ENCODE results near the gene AKR1C1. TPM values are rescaled to one million over a fixed set of nuclear protein-coding genes. Genes with fewer than 3 reads are reported as not detected.
"Not testable (repeated sequence)": the region's sequence is repeated elsewhere in the genome, so short reads cannot be mapped to it uniquely, and the experiment has no call there.

The AKR1C1 gene
- polyA plus RNA-seq (2013, experiment 1 of 2), result 2.8 TPM
- polyA plus RNA-seq (2013, experiment 2 of 2), result 3.8 TPM

- not testable (repeated sequence) for H3K27me3 ChIP-seq (ENCODE audit: control insufficient read depth in 3 of 3, insufficient read depth in 3 of 3, low read depth in 1 of 3, low read length in 3 of 3); H3K36me3 ChIP-seq (replicated peaks in 1 of 2; ENCODE audit: control insufficient read depth in 2 of 2, insufficient read depth in 2 of 2, low read length in 2 of 2); H2AK5ac ChIP-seq (ENCODE audit: low read depth, low read length); H2BK12ac ChIP-seq (ENCODE audit: low read length); H2BK15ac ChIP-seq (ENCODE audit: low read length); H3K4ac ChIP-seq (ENCODE audit: low read length); H3K23ac ChIP-seq (ENCODE audit: low read depth, low read length, poor library complexity); H4K8ac ChIP-seq (ENCODE audit: low read depth, low read length); H3K4me3 ChIP-seq (ENCODE audit: low read length in 2 of 2); H4K91ac ChIP-seq (ENCODE audit: low read depth, low read length, poor library complexity); DNase-seq (ENCODE audit: low spot score); H2AFZ ChIP-seq (ENCODE audit: low read length); H3K18ac ChIP-seq (ENCODE audit: low read length); H3K9me3 ChIP-seq (replicated peaks in 1 of 2; ENCODE audit: control insufficient read depth in 2 of 2, insufficient read depth in 1 of 2, low read depth in 1 of 2, low read length in 2 of 2); H3K27ac ChIP-seq (replicated peaks; ENCODE audit: low read length); H3K14ac ChIP-seq (ENCODE audit: low read length); H3K9ac ChIP-seq (ENCODE audit: low read depth, low read length, poor library complexity); H3K4me1 ChIP-seq (ENCODE audit: control insufficient read depth in 2 of 2, insufficient read depth in 1 of 2, low read depth in 1 of 2, low read length in 2 of 2); H3K79me1 ChIP-seq (ENCODE audit: low read depth, low read length); H2BK120ac ChIP-seq (ENCODE audit: low read depth, low read length); H3K4me2 ChIP-seq (ENCODE audit: insufficient read depth, low read length, poor library complexity, severe bottlenecking); H2BK5ac ChIP-seq (ENCODE audit: low read length)
- no CpG with 5 or more reads among the region's 7 CpGs for WGBS, 2 donors (ENCODE audit: extremely low coverage in 2 of 2, insufficient read length in 2 of 2, insufficient replicate concordance in 1 of 2)
Measured at GRCh38 chr10:4962876-4963814, at the start of gene AKR1C1. Gene AKR1C1, plus strand, starts transcription at chr10:4963415. Its CDS starts 30 bp downstream, at chr10:4963445.

DNA sequence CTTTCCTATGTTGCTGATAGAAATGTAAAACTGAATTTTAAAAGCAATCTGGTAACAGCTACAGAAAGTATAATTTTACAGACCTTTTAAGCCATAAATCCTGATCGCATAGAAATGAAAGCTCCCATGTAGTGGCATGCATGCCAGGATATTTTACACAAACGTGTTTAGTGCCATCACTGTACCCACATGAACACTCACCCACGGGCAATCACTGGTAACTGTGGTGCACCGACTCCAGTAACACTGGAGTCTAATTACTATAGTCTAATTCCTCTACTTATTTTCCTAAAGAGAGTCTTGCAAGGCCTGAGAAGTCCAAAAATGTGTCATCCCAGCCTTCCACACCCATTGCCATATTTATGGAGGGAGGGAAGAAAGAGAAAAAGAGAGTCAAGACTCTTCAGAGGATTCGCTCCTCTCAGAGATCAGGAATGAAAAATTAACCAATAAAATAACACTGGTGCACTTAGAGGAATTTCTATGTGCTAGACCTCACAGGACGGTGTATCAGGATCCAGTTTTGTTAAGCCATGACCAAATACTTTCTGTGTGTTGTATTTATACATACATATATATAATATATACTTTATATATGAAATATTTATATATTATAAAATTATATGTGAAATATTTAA lies 48.9 kb upstream of the AKR1C1 start:
- no CpG with 5 or more reads among the region's 6 CpGs for WGBS, 2 donors (ENCODE audit: extremely low coverage in 2 of 2, insufficient read length in 2 of 2, insufficient replicate concordance in 1 of 2)
- Histone ChIP-seq H4K8ac (ENCODE audit: low read depth, low read length) (no peak overlapping the region), H3K18ac (ENCODE audit: low read length) (no peak overlapping the region), H3K4me2 (ENCODE audit: insufficient read depth, low read length, poor library complexity, severe bottlenecking) (no peak overlapping the region), H3K4ac (ENCODE audit: low read length) (no peak overlapping the region), H2BK15ac (ENCODE audit: low read length) (no peak overlapping the region), H2AK5ac (ENCODE audit: low read depth, low read length) (no peak overlapping the region), H3K9ac (ENCODE audit: low read depth, low read length, poor library complexity) (no peak overlapping the region), H4K91ac (ENCODE audit: low read depth, low read length, poor library complexity) (no peak overlapping the region), H3K9me3 (replicated peaks in 1 of 2; ENCODE audit: control insufficient read depth in 2 of 2, insufficient read depth in 1 of 2, low read depth in 1 of 2, low read length in 2 of 2) (peaks cover 0 to 6% of the 10 kb centered on the region in 2 donors), H2BK12ac (ENCODE audit: low read length) (no peak overlapping the region), H3K27me3 (ENCODE audit: control insufficient read depth in 3 of 3, insufficient read depth in 3 of 3, low read depth in 1 of 3, low read length in 3 of 3) (no peaks in the 10 kb centered on the region), H3K4me1 (ENCODE audit: control insufficient read depth in 2 of 2, insufficient read depth in 1 of 2, low read depth in 1 of 2, low read length in 2 of 2) (no peaks in the 10 kb centered on the region), H2AFZ (ENCODE audit: low read length) (no peak overlapping the region), H3K14ac (ENCODE audit: low read length) (no peak overlapping the region), H3K36me3 (replicated peaks in 1 of 2; ENCODE audit: control insufficient read depth in 2 of 2, insufficient read depth in 2 of 2, low read length in 2 of 2) (no peaks in the 10 kb centered on the region), H2BK5ac (ENCODE audit: low read length) (no peak overlapping the region), H3K4me3 (ENCODE audit: low read length in 2 of 2) (no peak overlapping the region), H3K27ac (replicated peaks; ENCODE audit: low read length) (no peak overlapping the region), H3K23ac (ENCODE audit: low read depth, low read length, poor library complexity) (no peak overlapping the region), H2BK120ac (ENCODE audit: low read depth, low read length) (no peak overlapping the region), H3K79me1 (ENCODE audit: low read depth, low read length) (no peaks in the 10 kb centered on the region)
- DNase-seq (ENCODE audit: low spot score), result no peak

GRCh38 chr10:4916086-4916716 lies 47.0 kb upstream of the AKR1C1 start:
- Histone ChIP-seq H2BK12ac (ENCODE audit: low read length) (no peak overlapping the region), H3K27ac (replicated peaks; ENCODE audit: low read length) (no peak overlapping the region), H3K9me3 (replicated peaks in 1 of 2; ENCODE audit: control insufficient read depth in 2 of 2, insufficient read depth in 1 of 2, low read depth in 1 of 2, low read length in 2 of 2) (no peaks in the 10 kb centered on the region), H4K91ac (ENCODE audit: low read depth, low read length, poor library complexity) (no peak overlapping the region), H3K14ac (ENCODE audit: low read length) (no peak overlapping the region), H3K23ac (ENCODE audit: low read depth, low read length, poor library complexity) (no peak overlapping the region), H2AK5ac (ENCODE audit: low read depth, low read length) (no peak overlapping the region), H3K9ac (ENCODE audit: low read depth, low read length, poor library complexity) (no peak overlapping the region), H3K4me2 (ENCODE audit: insufficient read depth, low read length, poor library complexity, severe bottlenecking) (no peak overlapping the region), H2BK120ac (ENCODE audit: low read depth, low read length) (no peak overlapping the region), H4K8ac (ENCODE audit: low read depth, low read length) (no peak overlapping the region), H2BK5ac (ENCODE audit: low read length) (no peak overlapping the region), H3K4me1 (ENCODE audit: control insufficient read depth in 2 of 2, insufficient read depth in 1 of 2, low read depth in 1 of 2, low read length in 2 of 2) (no peaks in the 10 kb centered on the region), H2AFZ (ENCODE audit: low read length) (no peak overlapping the region), H2BK15ac (ENCODE audit: low read length) (no peak overlapping the region), H3K27me3 (ENCODE audit: control insufficient read depth in 3 of 3, insufficient read depth in 3 of 3, low read depth in 1 of 3, low read length in 3 of 3) (no peaks in the 10 kb centered on the region), H3K4me3 (ENCODE audit: low read length in 2 of 2) (no peak overlapping the region), H3K79me1 (ENCODE audit: low read depth, low read length) (no peaks in the 10 kb centered on the region), H3K4ac (ENCODE audit: low read length) (no peak overlapping the region), H3K36me3 (replicated peaks in 1 of 2; ENCODE audit: control insufficient read depth in 2 of 2, insufficient read depth in 2 of 2, low read length in 2 of 2) (no peaks in the 10 kb centered on the region), H3K18ac (ENCODE audit: low read length) (no peak overlapping the region)
- WGBS, 2 donors (ENCODE audit: extremely low coverage in 2 of 2, insufficient read length in 2 of 2, insufficient replicate concordance in 1 of 2), result no CpG with 5 or more reads among the region's 3 CpGs
- no peak for DNase-seq (ENCODE audit: low spot score)

DNA sequence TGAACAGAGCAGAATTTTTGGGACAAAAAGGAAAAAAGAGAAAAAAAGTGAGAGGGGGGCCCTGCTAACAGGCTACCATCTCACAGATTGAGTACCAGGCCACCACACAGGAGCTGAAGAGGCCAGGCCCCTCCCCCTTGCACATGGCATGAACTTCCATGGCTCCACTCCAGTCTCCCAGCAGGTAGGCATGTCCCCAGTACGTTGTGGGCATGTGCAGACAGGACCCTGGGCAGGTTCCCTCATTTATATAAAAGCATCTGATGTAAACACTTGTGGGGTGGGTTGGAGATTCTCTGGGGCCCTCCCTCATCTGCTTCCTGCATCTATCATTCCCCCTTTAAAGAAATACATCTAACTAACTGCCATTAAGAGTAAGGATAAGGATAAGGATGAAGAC lies 45.0 kb upstream of the AKR1C1 start:
- no peak overlapping the region for H2AK5ac ChIP-seq (ENCODE audit: low read depth, low read length)
- no peak overlapping the region for H2BK15ac ChIP-seq (ENCODE audit: low read length)
- no peak for DNase-seq (ENCODE audit: low spot score)
- H3K4me1 ChIP-seq (ENCODE audit: control insufficient read depth in 2 of 2, insufficient read depth in 1 of 2, low read depth in 1 of 2, low read length in 2 of 2), result no peaks in the 10 kb centered on the region
- H3K9me3 ChIP-seq (replicated peaks in 1 of 2; ENCODE audit: control insufficient read depth in 2 of 2, insufficient read depth in 1 of 2, low read depth in 1 of 2, low read length in 2 of 2), result no peaks in the 10 kb centered on the region
- no CpG with 5 or more reads among the region's 1 CpG for WGBS, 2 donors (ENCODE audit: extremely low coverage in 2 of 2, insufficient read length in 2 of 2, insufficient replicate concordance in 1 of 2)
- no peak overlapping the region for H2BK5ac ChIP-seq (ENCODE audit: low read length)
- no peak overlapping the region for H2AFZ ChIP-seq (ENCODE audit: low read length)
- H2BK12ac ChIP-seq (ENCODE audit: low read length), result no peak overlapping the region
- no peak overlapping the region for H2BK120ac ChIP-seq (ENCODE audit: low read depth, low read length)
- no peak overlapping the region for H3K9ac ChIP-seq (ENCODE audit: low read depth, low read length, poor library complexity)
- no peak overlapping the region for H3K18ac ChIP-seq (ENCODE audit: low read length)
- H3K27me3 ChIP-seq (ENCODE audit: control insufficient read depth in 3 of 3, insufficient read depth in 3 of 3, low read depth in 1 of 3, low read length in 3 of 3), result no peaks in the 10 kb centered on the region
- no peak overlapping the region for H3K4me2 ChIP-seq (ENCODE audit: insufficient read depth, low read length, poor library complexity, severe bottlenecking)
- no peak overlapping the region for H4K8ac ChIP-seq (ENCODE audit: low read depth, low read length)
- no peak overlapping the region for H3K4ac ChIP-seq (ENCODE audit: low read length)
- H3K4me3 ChIP-seq (ENCODE audit: low read length in 2 of 2), result no peak overlapping the region
- no peak overlapping the region for H3K23ac ChIP-seq (ENCODE audit: low read depth, low read length, poor library complexity)
- no peak overlapping the region for H3K27ac ChIP-seq (replicated peaks; ENCODE audit: low read length)
- H3K36me3 ChIP-seq (replicated peaks in 1 of 2; ENCODE audit: control insufficient read depth in 2 of 2, insufficient read depth in 2 of 2, low read length in 2 of 2), result no peaks in the 10 kb centered on the region
- H3K14ac ChIP-seq (ENCODE audit: low read length), result no peak overlapping the region
- H4K91ac ChIP-seq (ENCODE audit: low read depth, low read length, poor library complexity), result no peak overlapping the region
- no peaks in the 10 kb centered on the region for H3K79me1 ChIP-seq (ENCODE audit: low read depth, low read length)

Data from neuronal stem cell (in vitro differentiated cells).